GM19324 (cell line): ENCODE measurements around the gene MGAT3.

ENCODE experiments used
- ATAC-seq: cut with Tn5 transposase; IDR thresholded peaks from one replicate; pipeline ENCODE4 v1.9.1; 2021; ENCODE audit warnings: mild to moderate bottlenecking, moderate library complexity; ENCODE audit not compliant: unreplicated experiment, low FRiP score

The MGAT3 gene

DNA sequence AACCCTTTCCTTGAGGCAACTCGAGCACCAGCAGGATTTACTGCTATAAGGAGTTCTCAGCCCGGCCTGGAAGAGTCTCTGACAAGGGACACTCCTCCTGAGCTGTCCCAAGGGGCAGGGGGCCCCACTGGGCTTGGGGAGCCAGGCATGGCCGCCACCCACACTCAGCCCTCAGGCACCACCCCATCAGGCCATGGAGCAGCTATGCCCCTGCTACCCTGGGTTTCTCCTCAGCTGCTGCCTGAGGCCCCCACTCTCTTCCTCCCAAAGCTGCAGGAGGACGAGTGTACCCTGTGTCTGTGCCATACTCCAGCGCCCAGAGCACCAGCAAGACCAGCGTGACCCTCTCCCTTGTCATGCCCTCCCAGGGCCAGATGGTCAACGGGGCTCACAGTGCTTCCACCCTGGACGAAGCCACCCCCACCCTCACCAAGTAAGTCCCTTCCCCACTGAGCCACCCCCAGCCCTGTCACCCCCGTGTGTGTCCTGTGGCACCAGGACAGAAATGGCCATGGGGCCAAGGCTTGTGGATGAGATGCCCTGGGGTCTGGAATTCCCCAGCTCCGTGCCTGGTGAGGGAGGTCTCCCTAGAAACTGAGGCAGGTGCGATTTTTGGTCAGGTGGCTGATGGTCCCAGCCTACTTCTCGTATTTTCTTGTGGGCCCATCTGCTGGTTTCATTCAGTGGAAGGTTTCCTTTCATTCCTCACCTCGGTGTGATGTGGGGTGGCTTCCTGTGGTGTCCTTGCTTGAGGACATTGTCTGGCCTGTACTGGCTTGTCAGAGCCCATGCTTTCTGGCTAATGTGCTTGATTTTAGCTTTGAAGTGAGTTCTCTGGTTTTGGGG is 28.8 kb upstream of the MGAT3 start:
- no peak for ATAC-seq

DNA sequence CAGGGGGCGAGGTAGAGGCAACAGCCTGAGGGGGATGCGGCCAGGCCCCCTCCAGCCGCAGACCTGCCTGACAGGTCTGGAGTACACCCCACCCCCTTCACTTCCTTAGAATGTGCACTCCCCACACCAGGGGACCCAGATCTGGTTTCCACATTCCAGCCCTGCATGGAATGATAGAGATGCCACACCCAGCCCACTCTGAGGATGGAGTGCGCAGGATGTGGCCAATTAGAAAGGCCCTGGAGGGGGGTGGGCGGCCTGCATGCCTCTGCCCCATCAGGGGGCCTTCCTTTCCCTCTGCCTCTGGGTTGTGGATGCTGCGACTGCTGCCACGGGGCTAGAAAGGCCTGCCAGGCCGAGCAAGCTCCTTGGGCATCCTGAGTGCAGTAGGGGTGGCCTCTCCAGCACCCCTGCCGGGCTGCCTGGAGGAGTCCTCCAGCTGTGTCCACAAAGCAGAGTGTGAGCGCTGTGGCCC is 28.2 kb upstream of the MGAT3 start:
- no peak for ATAC-seq

DNA sequence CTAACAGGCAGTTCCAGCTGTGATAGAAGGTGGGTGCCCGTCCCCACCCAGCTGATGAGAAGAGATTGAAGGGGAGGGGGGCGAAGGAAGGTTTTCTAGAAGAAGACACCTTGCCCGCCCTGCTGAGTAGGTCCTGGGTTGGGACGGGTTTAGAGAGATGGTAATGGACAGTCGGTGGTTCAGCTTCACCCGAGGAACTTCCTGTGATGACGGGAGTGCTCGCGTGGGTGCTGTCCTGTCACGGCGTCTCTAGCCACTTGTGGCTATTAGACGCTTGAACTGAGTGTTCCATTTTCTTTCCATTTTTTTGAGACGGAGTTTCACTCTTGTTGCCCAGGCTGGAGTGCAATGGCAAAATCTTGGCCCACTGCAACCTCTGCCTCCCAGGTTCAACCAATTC is 27.6 kb upstream of the MGAT3 start:
- no peak for ATAC-seq

DNA sequence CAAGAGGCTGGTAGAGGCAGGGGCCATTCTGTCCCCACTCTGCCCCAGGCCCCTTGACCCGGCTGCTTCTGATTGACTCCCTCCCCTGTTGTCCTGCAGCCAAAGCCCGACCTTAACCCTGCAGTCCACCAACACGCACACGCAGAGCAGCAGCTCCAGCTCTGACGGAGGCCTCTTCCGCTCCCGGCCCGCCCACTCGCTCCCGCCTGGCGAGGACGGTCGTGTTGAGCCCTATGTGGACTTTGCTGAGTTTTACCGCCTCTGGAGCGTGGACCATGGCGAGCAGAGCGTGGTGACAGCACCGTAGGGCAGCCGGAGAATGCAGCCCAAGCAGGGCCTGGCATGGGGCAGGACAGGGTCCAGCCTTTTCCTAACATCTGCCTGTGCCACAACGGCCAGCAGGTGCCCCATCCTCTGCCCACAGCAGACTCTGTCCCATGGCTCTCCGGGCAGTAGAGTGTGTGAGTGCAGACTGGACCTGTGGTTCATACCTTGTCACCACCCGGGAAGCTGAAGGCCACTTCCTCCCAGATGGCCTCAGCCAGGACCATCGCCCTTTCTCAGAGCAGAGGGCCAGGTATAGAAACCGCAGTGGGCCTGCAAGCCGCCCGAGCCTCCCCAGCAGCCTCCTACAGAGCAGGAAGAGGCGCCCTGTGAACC is 26.8 kb upstream of the MGAT3 start:
- ATAC-seq: no peak

DNA sequence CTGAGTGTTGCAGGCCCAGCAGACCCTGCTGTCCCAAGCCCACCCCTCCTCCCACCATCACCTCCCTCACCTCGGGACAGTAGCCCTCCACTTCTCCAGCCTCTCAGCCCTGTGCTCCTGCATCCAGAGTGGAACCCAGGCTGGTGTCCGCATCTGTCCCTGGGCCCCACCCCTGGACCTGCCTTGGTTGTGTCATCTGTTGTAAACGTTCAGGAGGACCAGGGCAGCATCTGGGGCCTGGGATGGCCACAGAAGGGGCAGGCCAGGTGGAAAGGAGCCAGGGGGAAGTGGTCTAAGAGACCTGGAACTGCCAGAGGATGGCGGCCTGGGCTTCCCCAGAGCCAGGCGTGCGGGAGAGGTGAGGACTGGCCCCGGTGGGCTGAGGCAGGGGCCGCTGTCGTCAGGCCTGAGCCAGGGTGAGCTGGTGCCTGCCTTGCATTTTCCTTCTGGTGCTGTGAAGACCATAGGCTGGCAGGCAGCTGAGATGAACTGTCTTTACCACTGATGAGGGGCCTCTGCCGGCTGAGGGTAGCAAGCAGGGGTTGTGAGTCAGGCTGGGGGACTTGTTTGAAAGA is 26.1 kb upstream of the MGAT3 start:
- ATAC-seq: no peak

DNA sequence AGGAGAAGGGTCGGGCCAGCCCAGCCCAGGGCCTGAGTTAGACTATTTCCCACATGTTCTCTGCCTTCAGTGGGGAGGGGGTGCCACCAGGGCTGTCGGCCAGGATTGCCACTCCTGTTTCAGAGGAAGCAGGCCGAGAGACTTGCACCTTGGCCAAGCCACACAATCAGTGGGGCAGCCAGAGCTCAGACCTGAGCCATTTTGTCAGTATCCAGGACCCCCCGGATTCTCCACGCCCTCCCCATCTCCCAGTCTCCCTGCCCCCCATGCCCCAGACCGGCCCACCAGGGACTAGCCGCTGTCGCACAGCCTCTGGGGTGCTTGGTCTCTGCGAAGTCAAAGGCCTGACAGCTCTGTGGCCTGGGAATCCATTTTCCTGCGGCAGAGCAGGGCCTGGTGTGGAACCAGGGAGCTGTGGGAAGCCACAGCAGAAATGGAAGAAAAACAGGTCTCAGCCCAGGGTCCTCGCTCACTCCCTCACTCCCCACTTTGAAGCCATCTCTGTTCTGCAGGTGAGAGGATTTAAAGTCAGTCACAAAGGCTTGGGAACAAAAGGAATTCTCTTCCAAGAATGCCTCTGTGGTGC is 25.5 kb upstream of the MGAT3 start:
- no peak for ATAC-seq

DNA sequence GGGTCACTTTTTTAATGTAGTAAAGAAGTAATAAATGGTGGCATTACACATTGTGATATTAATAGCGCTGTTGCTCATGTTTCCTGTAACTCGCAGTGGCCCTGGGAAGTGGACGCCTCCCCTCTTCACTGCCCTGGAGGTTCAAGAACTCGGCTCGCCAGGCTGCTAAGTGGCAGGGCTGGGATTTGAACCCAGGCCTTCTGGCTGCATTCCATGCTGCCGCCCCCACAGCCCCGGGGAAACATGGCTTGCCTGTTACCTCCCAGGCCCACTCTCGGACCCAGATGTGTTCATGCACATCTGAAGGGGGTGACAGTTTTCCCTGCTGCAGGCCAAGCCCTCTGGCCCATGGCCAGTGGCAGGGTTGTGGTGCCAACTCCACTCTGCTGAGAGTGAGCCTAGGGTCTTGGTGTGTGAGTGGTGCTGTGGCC is 25.0 kb upstream of the MGAT3 start:
- no peak for ATAC-seq

DNA sequence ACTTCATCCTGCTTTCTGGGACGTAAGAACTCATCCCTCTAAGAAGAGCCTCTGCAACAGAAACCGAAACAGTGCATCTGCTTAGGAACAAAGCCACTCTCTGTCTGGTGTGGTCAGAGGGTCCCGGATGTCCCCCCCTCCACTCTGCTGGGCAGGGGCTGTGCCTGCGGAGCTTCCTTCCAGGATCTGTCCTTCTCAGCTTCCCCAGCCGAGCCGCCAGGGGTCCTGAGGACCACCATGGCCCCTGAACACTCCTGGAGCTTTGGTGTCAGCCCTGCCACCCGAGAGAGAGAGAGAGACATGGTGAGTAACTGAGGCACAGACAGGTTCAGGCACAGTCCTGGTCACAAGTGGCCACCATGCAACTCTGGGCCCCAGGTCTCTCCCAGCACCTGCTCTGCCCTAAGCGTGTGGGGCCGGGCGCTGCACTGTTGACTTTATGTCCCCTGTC is 24.4 kb upstream of the MGAT3 start:
- ATAC-seq: no peak

DNA sequence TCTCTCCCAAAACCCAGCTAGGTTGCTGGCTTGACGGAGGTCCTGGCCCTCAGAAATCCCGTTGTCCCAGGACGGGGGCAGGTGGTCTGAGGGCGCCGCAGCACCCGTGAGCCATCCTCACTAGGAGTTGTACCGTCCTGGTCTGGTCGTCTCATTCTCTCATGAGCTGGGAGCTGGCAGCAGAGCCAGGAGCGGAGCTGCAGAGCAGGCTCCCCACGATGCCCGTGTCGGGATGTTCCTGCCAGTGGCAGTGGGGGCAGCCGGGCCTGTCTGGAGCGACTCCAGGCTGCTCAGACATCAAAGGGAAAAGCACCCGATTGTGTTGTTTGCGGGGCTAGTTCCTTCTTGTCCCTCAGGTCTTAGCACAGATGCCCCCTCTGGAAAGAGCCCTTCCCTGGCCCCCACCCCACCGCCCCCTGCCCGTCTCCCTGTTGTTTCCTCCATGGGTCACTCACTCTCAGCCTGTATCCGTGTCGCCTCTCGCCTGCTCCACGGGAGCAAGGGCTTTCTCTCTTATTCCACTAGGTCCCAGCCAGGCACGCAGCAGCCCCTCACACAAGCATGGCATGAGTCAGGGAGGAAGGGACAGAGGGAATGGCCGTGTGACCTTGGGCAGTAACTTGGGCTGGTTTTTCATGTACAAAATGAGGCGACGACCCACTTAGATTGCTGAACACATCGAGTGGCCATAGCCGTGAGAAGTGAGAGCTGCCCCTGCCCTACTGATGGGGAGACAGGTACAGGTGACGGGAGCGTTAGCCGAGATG is 23.2 kb upstream of the MGAT3 start:
- no peak for ATAC-seq

DNA sequence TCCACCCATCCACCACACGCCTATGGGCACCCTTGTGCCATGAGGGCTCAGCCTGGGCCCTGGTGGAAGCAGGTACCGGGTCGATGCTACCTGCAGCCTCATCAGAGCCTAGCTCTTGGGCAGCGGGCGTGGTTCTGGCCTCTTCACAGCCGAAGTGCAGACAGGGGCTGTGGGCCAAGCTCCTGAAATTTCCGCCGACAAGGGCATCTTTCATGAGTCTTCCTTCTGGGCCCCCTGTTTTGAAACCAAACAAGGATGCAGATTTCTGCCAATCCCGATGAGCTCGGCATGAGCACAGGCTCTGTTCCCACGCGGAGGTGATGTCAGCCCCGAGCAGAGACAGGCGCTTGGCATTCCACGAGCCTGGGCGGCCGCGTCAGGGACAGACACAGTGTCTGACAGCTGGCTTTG is 22.6 kb upstream of the MGAT3 start:
- ATAC-seq: no peak

DNA sequence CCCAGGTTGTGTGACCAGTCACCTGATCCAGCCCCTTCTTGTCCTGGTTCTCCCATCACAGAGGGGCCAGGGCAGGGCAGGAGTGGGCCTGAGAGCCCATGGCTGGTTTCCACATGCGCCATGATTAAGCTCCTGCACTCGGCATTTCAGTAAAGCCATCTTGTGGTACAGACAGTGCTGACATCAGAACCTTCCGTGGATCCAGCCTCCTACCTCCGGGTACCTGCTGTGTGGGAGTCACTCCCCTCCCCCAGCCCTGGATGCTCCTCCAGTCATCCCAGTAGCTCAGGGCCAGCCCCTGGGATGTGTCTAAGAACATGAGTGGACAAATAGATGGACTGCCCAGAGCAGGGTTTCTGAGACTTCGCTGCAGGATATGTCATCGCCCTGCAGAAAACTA is 22.1 kb upstream of the MGAT3 start:
- no peak for ATAC-seq

DNA sequence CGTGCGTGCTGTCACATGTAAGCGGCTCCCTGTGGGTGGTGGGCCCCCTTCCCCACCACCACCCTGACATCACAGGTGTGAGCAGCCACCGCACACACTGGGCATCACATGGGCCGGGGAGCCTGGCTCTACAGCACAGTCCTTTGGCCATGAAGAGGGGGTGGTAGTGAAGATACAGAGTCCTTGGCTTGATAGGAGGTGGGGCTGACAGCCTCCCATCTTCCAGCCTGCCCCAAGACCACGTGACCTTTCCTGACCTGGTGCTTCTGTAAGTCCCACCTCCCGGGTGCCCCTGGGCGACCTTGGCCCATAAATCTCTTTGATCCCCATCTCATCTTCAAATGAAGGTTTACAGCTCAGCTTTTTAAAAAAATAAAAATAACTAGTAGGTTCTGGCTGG is 21.2 kb upstream of the MGAT3 start:
- no peak for ATAC-seq

DNA sequence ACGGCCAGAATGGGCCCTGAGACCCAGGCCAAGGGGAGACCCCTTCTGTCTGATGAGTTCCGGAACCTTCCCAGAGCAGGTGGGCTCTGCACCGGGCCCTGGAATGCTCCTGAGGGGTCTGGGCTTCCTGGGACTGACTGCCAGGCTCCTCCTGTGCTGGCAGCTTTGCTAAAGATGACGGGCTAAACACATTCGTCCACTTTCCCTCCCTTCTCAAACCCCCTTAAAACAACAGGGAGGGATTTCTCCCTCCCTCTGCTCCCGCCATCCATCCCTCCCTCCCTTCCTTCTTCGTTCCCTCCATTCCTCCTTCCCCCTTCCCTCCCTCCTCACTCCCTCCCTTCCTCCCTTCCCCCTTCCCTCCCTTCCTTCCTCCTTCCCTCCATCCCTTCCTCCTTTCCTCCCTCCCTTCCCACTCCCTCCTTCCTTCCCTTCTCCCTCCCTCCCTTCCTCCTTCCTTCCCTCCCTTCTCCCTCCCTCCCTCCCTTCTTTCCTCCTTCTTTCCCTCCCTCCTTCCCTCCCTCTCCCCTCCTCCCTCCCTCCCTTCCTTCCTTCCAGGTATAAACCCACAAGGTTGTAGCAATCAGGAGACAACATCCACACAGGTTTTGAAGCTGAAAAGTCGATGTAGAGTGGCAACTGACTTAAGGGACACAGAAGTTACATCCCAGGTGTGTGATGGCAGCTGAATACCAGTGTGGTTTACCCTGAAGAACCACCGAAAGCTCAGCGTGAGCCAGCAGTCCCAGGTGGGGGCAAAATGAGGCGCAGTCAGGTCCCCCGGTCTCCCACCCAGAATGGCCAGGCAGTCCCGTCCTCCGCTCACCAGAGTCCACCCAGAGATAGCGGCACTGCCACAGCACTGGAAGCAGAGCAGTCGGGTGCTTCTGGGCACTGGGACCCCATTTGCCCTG is 18.8 kb upstream of the MGAT3 start:
- ATAC-seq: no peak

DNA sequence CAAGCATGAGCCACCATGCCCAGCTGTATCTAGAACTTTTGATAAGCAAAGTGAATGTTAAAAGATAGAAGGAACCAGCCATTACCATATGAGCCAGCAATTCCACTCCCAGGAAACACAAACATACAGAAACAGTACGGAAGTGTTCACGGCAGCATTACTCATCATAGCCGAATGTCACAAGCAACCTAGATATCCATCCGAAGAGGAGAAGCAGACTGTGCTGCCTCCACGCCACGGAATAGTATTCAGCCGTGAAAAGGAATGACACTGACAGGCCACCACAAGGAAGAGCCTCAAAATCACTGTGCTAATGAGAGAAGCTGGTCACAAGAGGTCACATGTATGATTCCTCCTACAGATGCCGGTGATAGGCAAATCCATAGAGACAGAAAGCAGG is 17.6 kb upstream of the MGAT3 start:
- no peak for ATAC-seq

DNA sequence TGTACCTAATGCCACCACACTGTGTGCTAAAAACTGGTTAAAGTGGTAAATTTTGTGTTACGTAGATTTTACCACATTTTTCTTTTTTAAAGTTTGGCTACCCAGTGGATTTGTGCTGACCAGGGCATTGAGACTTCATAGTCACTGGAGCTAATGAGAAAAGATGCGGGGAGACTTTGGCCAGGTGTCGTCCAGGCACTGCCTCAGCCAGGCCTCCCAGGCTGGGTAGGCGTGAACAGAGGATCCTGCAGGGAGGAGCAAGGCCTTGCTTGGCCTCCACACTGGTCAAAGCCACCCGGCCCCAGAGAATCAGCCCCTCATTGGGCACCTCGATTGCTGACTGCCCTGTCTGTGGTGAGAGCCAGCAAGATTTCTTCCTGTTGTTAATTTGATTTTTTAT is 13.4 kb upstream of the MGAT3 start:
- no peak for ATAC-seq

DNA sequence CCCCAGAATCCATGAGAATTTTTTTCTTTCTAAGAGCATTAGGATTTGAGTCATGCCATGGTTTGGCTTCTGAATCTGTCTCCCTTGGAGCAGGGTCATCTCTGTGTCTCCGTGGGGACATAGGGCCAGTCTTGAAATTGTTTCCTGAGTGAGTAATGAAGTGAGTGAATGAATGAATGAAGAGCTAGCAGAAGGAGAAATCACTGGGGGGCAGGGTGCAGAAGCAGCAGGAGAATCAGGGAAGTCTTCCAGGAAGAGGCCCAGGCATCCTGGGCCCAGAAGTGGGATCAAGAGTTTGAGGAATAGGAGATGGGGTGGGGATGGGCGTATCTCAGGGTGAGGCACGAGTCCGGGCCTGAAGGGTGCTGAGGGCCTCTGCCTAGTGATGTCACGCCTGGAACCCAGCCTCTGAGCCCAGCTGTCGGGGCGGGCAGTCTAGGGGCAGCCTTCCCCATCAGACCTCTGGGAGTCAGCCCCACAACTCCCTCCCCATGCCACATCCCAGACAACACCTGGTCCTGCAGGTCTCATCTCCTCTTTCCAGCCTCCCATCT is 12.5 kb upstream of the MGAT3 start:
- no peak for ATAC-seq

DNA sequence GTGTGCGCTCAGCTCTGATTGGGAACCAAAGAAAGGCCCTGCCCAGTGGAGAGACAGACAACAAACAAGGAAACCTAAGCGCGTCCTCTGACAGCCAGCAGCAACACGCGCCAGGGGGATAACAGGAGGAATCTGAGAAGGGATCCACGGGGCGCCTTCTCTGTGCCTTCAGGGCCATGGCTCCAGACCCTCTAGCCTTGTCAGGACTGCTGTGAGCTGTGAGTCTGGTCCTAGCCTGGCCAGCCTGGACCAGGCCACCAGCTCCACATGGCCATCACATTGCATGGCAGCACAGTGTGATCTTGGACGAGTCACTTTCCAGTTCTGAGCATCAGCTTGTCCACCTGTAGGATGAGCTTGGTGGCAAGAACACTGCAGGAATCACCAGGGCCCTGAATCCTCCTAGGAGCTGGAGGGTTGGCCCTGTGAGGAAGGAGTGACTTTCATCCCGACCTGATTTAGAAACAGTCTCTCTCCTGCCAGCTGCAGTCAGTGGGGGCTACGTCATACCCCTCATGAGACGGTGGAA is 11.8 kb upstream of the MGAT3 start:
- no peak for ATAC-seq

DNA sequence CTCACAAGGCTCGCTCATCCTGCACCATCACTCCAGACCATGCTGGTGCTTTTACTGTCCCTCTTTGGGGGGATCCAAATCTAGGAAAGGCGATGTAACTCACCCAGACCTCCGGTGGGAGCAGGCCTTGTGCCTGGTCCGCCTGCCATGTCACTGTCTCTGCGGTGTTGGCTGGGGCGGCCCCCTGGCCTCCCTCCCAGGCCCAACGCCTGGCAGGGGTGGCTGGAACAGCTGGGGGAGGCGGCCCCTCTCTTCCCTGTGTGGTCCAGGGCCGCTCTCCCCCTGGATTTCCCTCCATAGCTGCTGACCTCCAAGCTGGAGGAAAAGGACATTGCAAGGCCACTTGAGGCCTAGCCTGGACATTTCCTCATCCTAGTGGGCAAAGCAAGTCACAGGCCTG is 11.1 kb upstream of the MGAT3 start:
- ATAC-seq: no peak

DNA sequence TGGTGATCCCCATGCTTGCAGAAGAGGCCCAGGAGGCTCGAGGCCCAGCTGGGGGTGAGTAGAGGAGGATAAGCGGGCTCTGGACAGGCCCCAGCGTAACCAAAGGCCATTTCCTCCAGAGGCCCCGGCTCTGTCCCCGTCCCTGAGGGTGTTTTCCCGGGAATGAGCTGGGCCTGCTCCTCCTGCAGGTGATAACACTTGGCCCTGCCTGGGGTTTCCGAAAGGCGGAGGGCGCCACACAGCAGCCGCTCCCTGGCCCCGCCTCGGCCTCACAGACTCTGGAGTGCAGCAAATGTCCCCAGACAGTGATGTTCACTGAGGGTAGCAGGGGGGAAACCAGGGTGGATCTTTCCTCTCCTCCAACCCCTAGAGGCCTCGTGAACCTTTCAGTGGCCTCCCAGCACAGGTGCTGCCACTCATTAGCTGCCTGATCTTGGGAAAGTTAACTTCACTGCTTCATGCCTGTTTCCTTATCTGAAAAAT is 10.5 kb upstream of the MGAT3 start:
- peak; percentile 12 for ATAC-seq
